B cell (primary cell): Measurements from ENCODE around the gene NLRP1. TPM values are rescaled to one million over a fixed set of nuclear protein-coding genes. Genes with fewer than 3 reads are reported as not detected.

Experiments
- ATAC-seq: fragments of 200-7000 bp; cut with Tn5 transposase; one replicate; pipeline ENCODE4 v1.10.0; 2021; ENCODE audit warnings: low read depth, mild to moderate bottlenecking, moderate number of reproducible peaks, moderate library complexity
- CTCF ChIA-PET: fragments of 350-600 bp; sonication (Branson Sonifier 250); formaldehyde crosslinking; loops from one replicate; lab custom pipeline; 2021; ENCODE audit warnings: antibody characterized with exemption, inconsistent platforms; lab: Charles Lee
- POLR2A ChIA-PET: fragments of 350-600 bp; sonication (Branson Sonifier 250); formaldehyde crosslinking; loops from one replicate; lab custom pipeline; 2021; ENCODE audit warnings: antibody characterized with exemption; lab: Charles Lee
- DNase-seq: peaks from one replicate; pipeline ENCODE4 v3.0.0; 2013
- H2AFZ ChIP-seq: 2 replicates; pipeline ENCODE4 v1.6.1; 2012; ENCODE audit warnings: mild to moderate bottlenecking, low read depth, low read length; ENCODE audit not compliant: insufficient read depth, poor library complexity, severe bottlenecking
- H3K27ac ChIP-seq, 2 donors: 1 replicate in 1 of 2; 2 replicates in 1 of 2; pipeline ENCODE4 v1.5.1; 2012 to 2013; ENCODE audit warnings: low read length in 2 of 2, mild to moderate bottlenecking in 2 of 2, moderate library complexity in 1 of 2
- H3K27me3 ChIP-seq, 4 experiments: fragments of 200-600 bp in 1 of 4; sonication (generic) in 1 of 4; replicated peaks in 1 of 4; 1 replicate in 2 of 4; 2 replicates in 2 of 4; pipeline versions ENCODE4 v1.6.1 to v1.7.0; 2013 to 2016; ENCODE audit warnings: low read length in 3 of 4, mild to moderate bottlenecking in 2 of 4, mixed read lengths in 1 of 4, moderate library complexity in 1 of 4; ENCODE audit not compliant: insufficient read depth in 4 of 4, control insufficient read depth in 3 of 4; ENCODE audit errors: control extremely low read depth in 1 of 4
- H3K36me3 ChIP-seq, 2 experiments: replicated peaks in 1 of 2; 1 replicate in 1 of 2; 2 replicates in 1 of 2; pipeline versions ENCODE4 v1.6.1 to v1.7.1; 2013; ENCODE audit warnings: low read length in 1 of 2; ENCODE audit not compliant: insufficient read depth in 2 of 2, control insufficient read depth in 1 of 2; ENCODE audit errors: control extremely low read depth in 1 of 2, extremely low read depth in 1 of 2
- H3K4me1 ChIP-seq, 2 donors: fragments of 200-600 bp in 1 of 2; sonication (generic) in 1 of 2; 1 replicate in 1 of 2; 2 replicates in 1 of 2; pipeline versions ENCODE4 v1.5.1 to v1.6.1; 2013 to 2017; ENCODE audit warnings: low read length in 2 of 2; ENCODE audit not compliant: control insufficient read depth in 2 of 2, insufficient read depth in 2 of 2
- H3K4me2 ChIP-seq: replicated peaks from 2 replicates; pipeline ENCODE3; 2012; ENCODE audit warnings: mild to moderate bottlenecking, low read depth, low read length; ENCODE audit not compliant: poor library complexity, severe bottlenecking
- H3K4me3 ChIP-seq, 5 experiments: fragments of 200-600 bp in 1 of 5; sonication (generic) in 1 of 5; 1 replicate in 3 of 5; 2 replicates in 2 of 5; pipeline versions ENCODE4 v1.5.1 to v1.7.0; 2011 to 2016; ENCODE audit warnings: low read length in 4 of 5, mild to moderate bottlenecking in 4 of 5, low read depth in 2 of 5, control low read depth in 1 of 5, moderate library complexity in 1 of 5; ENCODE audit not compliant: insufficient read depth in 1 of 5; ENCODE audit errors: control extremely low read depth in 1 of 5, extremely low read depth in 1 of 5
- H3K79me2 ChIP-seq: fragments of 200-600 bp; sonication (generic); one replicate; pipeline ENCODE4 v1.6.0; 2016; ENCODE audit warnings: low read length; ENCODE audit not compliant: control insufficient read depth, insufficient read depth
- H3K9ac ChIP-seq: fragments of 200-600 bp; sonication (generic); 2 replicates; pipeline ENCODE4 v1.6.1; 2017; ENCODE audit warnings: mild to moderate bottlenecking, low read length, moderate library complexity
- H3K9me3 ChIP-seq, 3 donors: one replicate each; pipeline versions ENCODE4 v1.6.1 to v1.7.1; 2013; ENCODE audit warnings: low read length in 2 of 3; ENCODE audit not compliant: control insufficient read depth in 2 of 3, insufficient read depth in 1 of 3; ENCODE audit errors: control extremely low read depth in 1 of 3
- H4K20me1 ChIP-seq: 2 replicates; pipeline ENCODE4 v1.6.0; 2012; ENCODE audit warnings: mild to moderate bottlenecking, low read length; ENCODE audit not compliant: insufficient read depth, control insufficient read depth, poor library complexity, severe bottlenecking
- H3K27ac Mint-ChIP-seq: one replicate; pipeline ENCODE4 v1.8.0; 2021; ENCODE audit warnings: mixed read lengths
- H3K27me3 Mint-ChIP-seq: one replicate; pipeline ENCODE4 v1.8.0; 2021; ENCODE audit warnings: mixed read lengths
- H3K4me1 Mint-ChIP-seq: one replicate; pipeline ENCODE4 v1.8.0; 2021; ENCODE audit warnings: mixed read lengths
- H3K4me3 Mint-ChIP-seq: one replicate; pipeline ENCODE4 v1.8.0; 2021; ENCODE audit warnings: mixed read lengths
- H3K9me3 Mint-ChIP-seq: one replicate; pipeline ENCODE4 v1.8.0; 2022; ENCODE audit warnings: mixed read lengths; ENCODE audit not compliant: insufficient read depth
- EZH2 ChIP-seq: IDR thresholded peaks from 2 replicates; pipeline ENCODE4 v1.6.1; 2012; ENCODE audit warnings: borderline replicate concordance, low read depth, mild to moderate bottlenecking, moderate library complexity, low read length; ENCODE audit not compliant: insufficient read depth, poor library complexity, severe bottlenecking
- WGBS: methylation state at CpG from one replicate; pipeline ENCODE4 v1.1.5; 2013; ENCODE audit warnings: missing lambda C conversion rate; ENCODE audit not compliant: insufficient coverage; 5-methylcytosine and 5-hydroxymethylcytosine counted together
- intact Hi-C: fragments of 100-400 bp; cut with micrococcal nuclease; formaldehyde crosslinking; loops from one replicate; pipeline ENCODE4 v1.10.0; 2022
- polyA plus RNA-seq: library from polyadenylated mRNA; depleted of rRNA; stranded (reverse); fragments of >200 nt; gene quantifications from 2 replicates; pipeline ENCODE4 v1.2.3, GENCODE V29; 2012
- total RNA-seq, 2 donors: library from RNA; stranded (reverse); fragments of 120-200 nt in 1 of 2; gene quantifications; 1 replicate in 1 of 2; 2 replicates in 1 of 2; pipeline versions ENCODE4 v1.2.3 to v1.2.4, GENCODE V29; 2013 to 2022
- TF ChIP-seq, protein P1 (sequence below): fragments of 200-600 bp; IDR thresholded peaks from one replicate; pipeline ENCODE4 v1.8.0; 2022; ENCODE audit warnings: antibody characterized with exemption, mild to moderate bottlenecking

The NLRP1 gene
- total and polyA plus RNA-seq, 2 donors (not counting 1 experiment from before 2014, with no cell fraction given), result 141 to 189 TPM

DNA sequence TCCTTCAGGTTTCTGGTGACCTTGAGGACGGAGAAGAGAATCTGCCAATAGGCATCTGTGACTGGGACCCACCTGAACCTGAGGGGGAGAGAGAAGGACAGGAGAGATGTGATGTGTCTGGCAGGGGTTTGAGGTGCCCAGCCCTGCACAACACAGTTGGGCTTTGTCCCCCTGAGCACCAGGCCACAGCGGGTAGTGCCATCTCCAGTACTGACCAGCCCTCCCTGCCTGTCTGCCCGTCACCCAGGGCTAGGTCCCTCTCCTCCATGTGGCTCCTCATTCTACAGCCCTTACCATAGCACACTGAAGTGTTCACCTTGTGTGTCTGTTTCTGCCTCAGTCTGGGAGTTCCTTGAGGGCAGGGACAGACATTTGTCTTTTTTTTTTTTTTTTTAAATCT, 30.8 kb downstream of the NLRP1 start:
- Histone ChIP-seq H3K4me2 (no peak overlapping the region), H2AFZ (no peak overlapping the region), H3K79me2 (no peaks in the 10 kb centered on the region), H3K4me1 (no peaks in the 10 kb centered on the region), H3K27ac (no peak overlapping the region), H3K4me3 (no peak overlapping the region), H3K9ac (no peak overlapping the region), H3K27me3 (no peaks in the 10 kb centered on the region), H3K9me3 (peaks cover 0 to 3% (median 0%) of the 10 kb centered on the region in 3 donors), H4K20me1 (peaks cover 7% of the 10 kb centered on the region), H3K36me3 (peaks cover 15 to 66% of the 10 kb centered on the region in 2 experiments)
- intact Hi-C loops, result no loop called here
- no peaks in the 10 kb centered on the region for H3K4me1 Mint-ChIP-seq
- H3K9me3 Mint-ChIP-seq, result no peaks in the 10 kb centered on the region
- POLR2A ChIA-PET, result no interaction called here
- TF ChIP-seq, protein P1, sequence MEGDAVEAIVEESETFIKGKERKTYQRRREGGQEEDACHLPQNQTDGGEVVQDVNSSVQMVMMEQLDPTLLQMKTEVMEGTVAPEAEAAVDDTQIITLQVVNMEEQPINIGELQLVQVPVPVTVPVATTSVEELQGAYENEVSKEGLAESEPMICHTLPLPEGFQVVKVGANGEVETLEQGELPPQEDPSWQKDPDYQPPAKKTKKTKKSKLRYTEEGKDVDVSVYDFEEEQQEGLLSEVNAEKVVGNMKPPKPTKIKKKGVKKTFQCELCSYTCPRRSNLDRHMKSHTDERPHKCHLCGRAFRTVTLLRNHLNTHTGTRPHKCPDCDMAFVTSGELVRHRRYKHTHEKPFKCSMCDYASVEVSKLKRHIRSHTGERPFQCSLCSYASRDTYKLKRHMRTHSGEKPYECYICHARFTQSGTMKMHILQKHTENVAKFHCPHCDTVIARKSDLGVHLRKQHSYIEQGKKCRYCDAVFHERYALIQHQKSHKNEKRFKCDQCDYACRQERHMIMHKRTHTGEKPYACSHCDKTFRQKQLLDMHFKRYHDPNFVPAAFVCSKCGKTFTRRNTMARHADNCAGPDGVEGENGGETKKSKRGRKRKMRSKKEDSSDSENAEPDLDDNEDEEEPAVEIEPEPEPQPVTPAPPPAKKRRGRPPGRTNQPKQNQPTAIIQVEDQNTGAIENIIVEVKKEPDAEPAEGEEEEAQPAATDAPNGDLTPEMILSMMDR, result no peak
- no peaks in the 10 kb centered on the region for H3K27me3 Mint-ChIP-seq
- H3K4me3 Mint-ChIP-seq, result no peak overlapping the region
- CTCF ChIA-PET, result no interaction called here
- ATAC-seq, result no peak
- DNase-seq, result no peak
- WGBS, result 100% methylated on average over 3 of the region's 3 CpGs
- no peak overlapping the region for H3K27ac Mint-ChIP-seq

DNA sequence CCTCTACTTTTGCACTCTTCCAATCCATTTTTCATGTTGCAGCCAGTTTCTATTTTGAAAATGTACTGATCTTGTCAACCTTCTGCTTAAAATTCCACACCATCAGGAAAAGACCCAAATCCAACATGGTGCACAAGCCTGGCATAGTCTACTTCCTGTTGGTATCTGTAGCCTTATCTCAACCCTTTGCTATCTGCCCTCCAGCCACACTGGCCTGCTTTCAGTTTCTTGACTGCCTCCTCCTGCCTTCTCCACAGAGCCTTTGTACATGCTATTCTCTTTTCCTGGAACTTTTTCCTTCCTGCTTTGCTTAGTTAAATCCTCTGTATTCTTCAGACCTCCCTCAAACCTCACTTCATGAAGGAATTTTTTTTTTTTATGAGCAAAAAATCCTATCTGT, 31.5 kb downstream of the NLRP1 start:
- Histone ChIP-seq H3K4me2 (no peak overlapping the region), H3K9ac (no peak overlapping the region), H3K9me3 (peaks cover 0 to 3% (median 0%) of the 10 kb centered on the region in 3 donors), H2AFZ (no peak overlapping the region), H3K4me3 (no peak overlapping the region), H3K27me3 (no peaks in the 10 kb centered on the region), H4K20me1 (peaks cover 7% of the 10 kb centered on the region), H3K36me3 (peaks cover 14 to 66% of the 10 kb centered on the region in 2 experiments), H3K4me1 (no peaks in the 10 kb centered on the region), H3K79me2 (no peaks in the 10 kb centered on the region), H3K27ac (no peak overlapping the region)
- Mint-ChIP-seq H3K27ac (no peak overlapping the region), H3K27me3 (no peaks in the 10 kb centered on the region), H3K4me1 (no peaks in the 10 kb centered on the region), H3K4me3 (no peak overlapping the region), H3K9me3 (no peaks in the 10 kb centered on the region)
- CTCF ChIA-PET, result no interaction called here
- POLR2A ChIA-PET, result no interaction called here
- no peak for ATAC-seq
- DNase-seq, result no peak
- intact Hi-C loops, result no loop called here
- no peak for TF ChIP-seq EZH2
- TF ChIP-seq, protein P1, result no peak
